Muscle layer of colon (tissue), 2 donors: ENCODE results near the gene HOXA13.

Source experiments
- H3K27ac ChIP-seq: one replicate; pipeline ENCODE4 v1.7.0; 2013; ENCODE audit warnings: low read depth, mild to moderate bottlenecking, low read length, moderate library complexity
- H3K27me3 ChIP-seq, 2 donors: one replicate each; pipeline ENCODE4 v1.7.0; 2013; ENCODE audit warnings: low read length in 2 of 2, mild to moderate bottlenecking in 2 of 2; ENCODE audit not compliant: insufficient read depth in 2 of 2, control insufficient read depth in 1 of 2
- H3K36me3 ChIP-seq: one replicate; pipeline ENCODE4 v1.7.0; 2013; ENCODE audit warnings: mild to moderate bottlenecking, low read length; ENCODE audit not compliant: insufficient read depth
- H3K4me1 ChIP-seq: one replicate; pipeline ENCODE4 v1.7.0; 2013; ENCODE audit warnings: mild to moderate bottlenecking, low read length; ENCODE audit not compliant: insufficient read depth
- H3K4me3 ChIP-seq, 2 donors: one replicate each; pipeline ENCODE4 v1.7.0; 2013; ENCODE audit warnings: low read length in 2 of 2, low read depth in 1 of 2, mild to moderate bottlenecking in 1 of 2, moderate library complexity in 1 of 2
- H3K9ac ChIP-seq: one replicate; pipeline ENCODE4 v1.7.0; 2013; ENCODE audit warnings: low read length
- H3K9me3 ChIP-seq: one replicate; pipeline ENCODE4 v1.7.0; 2013; ENCODE audit warnings: mild to moderate bottlenecking, low read length
- donor health status: abdominal sarcoma.
- donor health status: Adenocarcinoma of cecum.

HOXA13 gene

DNA sequence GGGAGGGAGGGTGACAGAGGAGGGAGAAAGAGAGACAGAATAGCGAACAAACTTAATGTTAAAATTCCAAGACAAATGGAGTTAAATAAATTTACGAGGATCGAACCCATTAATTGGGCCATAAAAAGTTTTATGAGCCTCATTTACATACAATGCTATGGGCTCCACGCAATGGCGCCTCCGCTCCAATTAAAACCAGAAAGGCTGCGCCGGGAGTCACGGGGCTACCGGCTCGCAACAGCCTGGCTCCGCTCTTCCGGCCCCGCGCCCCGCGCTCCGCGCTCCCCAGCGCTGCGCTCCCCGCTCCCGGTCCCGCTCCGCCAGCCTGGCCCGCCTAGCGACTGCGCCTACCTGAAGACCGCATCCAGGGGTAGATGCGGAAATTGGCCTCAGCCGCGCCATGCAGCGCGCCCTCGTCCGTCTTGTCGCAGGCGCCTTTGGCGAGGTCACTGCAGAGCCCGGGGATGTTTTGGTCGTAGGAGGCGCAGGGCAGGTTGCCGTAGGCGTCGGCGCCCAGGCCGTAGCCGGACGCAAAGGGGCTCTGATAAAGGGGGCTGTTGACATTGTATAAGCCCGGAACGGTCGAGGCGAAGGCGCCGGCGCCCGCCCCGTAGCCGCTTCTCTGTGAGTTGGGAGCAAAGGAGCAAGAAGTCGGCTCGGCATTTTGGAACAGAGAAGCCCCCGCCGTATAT is 43.9 kb downstream of the HOXA13 start:
- H3K9ac ChIP-seq: peak overlapping the region; percentile 49
- H3K9me3 ChIP-seq: no peaks in the 10 kb centered on the region
- no peaks in the 10 kb centered on the region for H3K36me3 ChIP-seq
- H3K27ac ChIP-seq: peak overlapping the region; percentile 98
- peaks cover 32% of the 10 kb centered on the region for H3K4me1 ChIP-seq
- peaks cover 0 to 19% of the 10 kb centered on the region in 2 donors for H3K27me3 ChIP-seq
- H3K4me3 ChIP-seq: peak overlapping the region; percentile 82 to 96

DNA sequence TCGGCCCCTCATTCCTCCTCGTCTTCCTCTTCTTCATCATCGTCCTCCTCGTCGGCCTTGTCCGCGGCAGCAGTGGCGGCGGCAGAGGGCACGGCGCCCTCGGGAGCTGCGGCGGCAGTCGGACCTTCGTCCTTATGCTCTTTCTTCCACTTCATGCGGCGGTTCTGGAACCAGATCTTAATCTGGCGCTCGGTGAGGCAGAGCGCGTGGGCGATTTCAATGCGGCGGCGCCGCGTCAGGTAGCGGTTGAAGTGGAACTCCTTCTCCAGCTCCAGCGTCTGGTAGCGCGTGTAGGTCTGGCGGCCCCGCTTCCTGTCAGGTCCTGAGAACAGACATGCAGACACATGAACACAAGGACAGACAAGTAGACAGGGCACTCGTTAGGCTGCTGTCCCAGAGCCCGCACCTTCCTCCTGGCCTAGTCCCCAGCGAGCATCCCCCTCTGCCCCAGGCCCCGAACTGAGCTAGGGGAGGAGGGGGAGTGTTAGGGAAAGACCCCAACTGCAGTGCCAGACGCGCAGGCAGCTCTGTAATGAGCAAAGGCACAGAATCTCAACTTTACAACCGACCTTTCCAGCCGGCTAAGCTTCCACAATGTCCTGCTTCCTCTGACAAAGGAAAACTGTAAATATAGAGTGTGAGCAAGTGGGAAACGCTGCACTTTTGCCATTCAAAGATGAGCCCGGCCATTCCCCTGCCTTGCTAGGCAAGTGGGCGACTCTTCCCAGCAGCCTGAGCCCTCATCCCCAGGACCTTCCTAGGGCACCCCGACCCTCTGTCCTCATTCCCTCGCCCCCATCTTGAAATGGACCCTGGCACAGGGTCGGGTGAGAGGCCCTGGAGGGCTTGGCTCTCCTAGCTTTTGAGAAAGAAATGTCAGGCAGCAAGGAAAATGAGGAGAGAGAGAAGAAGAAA is 44.7 kb downstream of the HOXA13 start:
- H3K9ac ChIP-seq: peak overlapping the region; percentile 49
- no peaks in the 10 kb centered on the region for H3K36me3 ChIP-seq
- peaks cover 33% of the 10 kb centered on the region for H3K4me1 ChIP-seq
- peak overlapping the region; percentile 98 for H3K27ac ChIP-seq
- H3K4me3 ChIP-seq: peak overlapping the region; percentile 82 to 96
- H3K27me3 ChIP-seq: peaks cover 0 to 22% of the 10 kb centered on the region in 2 donors
- H3K9me3 ChIP-seq: no peaks in the 10 kb centered on the region

DNA sequence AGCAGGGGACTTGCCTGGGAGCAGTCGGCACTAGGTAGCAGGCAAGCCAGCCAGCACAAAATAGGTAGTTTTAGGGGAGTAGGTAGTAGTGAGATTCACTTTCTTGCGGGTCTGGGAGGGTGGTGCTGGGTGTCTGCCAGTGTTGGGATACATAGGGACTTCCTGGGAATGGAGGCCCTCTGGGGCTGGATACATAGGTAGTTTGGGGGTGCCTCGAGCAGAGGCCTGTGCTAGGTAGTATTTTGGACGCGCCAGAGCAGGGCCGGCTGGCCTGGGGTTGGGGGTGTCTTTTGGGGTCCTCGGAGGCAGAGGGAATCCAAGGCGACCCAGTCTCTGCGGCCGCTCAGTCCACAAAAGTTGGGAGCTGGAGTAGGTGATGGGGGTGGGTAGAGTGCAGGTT is 45.5 kb downstream of the HOXA13 start:
- Histone ChIP-seq H3K27me3 (peaks cover 0 to 24% of the 10 kb centered on the region in 2 donors), H3K9ac (peak overlapping the region; percentile 13), H3K27ac (no peak overlapping the region), H3K9me3 (no peaks in the 10 kb centered on the region), H3K4me3 (peak overlapping the region in 1 of 2 donors; percentile 96), H3K4me1 (peaks cover 38% of the 10 kb centered on the region), H3K36me3 (no peaks in the 10 kb centered on the region)

DNA sequence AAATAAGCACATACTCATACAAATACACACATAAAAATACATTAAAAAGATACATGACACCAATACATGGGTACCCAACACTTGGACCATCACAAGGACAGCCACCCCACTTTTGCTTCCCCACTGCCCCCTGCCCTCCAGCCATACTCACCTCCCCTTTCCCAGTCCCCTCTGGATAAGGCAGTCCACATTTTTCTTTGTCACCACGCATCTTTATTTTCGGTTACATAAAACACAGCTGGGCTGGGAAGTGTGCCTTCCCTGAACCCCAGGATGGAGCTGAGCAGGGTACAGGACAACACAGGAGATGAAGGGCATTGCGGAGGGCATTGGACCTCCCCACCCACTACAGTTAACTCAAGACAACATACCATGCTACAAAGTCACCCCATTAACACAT is 46.4 kb downstream of the HOXA13 start:
- H3K27me3 ChIP-seq: peaks cover 0 to 24% of the 10 kb centered on the region in 2 donors
- H3K27ac ChIP-seq: peak overlapping the region; percentile 32
- H3K4me1 ChIP-seq: peaks cover 44% of the 10 kb centered on the region

DNA sequence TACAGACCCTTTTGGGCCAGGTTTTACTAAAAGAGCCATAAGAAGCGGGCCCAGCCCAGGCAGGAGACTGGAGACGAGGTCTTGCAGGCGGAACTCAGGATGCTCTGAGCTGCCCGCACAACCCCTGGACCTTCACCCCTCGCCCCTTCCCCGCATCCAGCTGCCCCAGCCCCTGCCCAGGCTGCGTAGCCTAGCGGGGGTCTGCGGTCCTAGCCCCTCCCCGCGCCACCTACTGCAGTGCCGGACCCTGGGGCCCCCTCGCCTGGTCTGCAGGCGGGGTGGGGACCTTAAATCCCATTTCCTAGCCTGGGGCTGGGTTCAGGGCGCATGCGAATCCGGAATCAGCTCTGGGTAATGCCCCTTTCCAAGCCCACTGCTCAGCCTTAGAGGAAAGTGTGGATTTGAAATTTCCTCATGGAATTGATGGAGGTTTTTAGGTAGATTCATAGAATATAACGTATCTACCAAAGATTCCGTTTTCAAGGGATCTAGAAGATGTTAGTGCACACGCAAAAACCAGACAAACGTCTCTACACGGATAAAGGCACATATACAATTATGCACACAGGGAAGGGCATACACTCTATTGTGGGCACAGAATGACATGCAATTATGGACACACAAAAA is 47.0 kb downstream of the HOXA13 start:
- Histone ChIP-seq H3K9me3 (no peaks in the 10 kb centered on the region), H3K4me3 (peak overlapping the region; percentile 85 to 92), H3K36me3 (no peaks in the 10 kb centered on the region), H3K4me1 (peaks cover 44% of the 10 kb centered on the region), H3K27ac (peak overlapping the region; percentile 86), H3K9ac (peak overlapping the region; percentile 80), H3K27me3 (peaks cover 0 to 24% of the 10 kb centered on the region in 2 donors)

More for the DNA sequence above, 46.4 kb downstream of the HOXA13 start:
- Histone ChIP-seq H3K9me3 (no peaks in the 10 kb centered on the region), H3K36me3 (no peaks in the 10 kb centered on the region), H3K4me3 (no peak overlapping the region), H3K9ac (no peak overlapping the region)

DNA sequence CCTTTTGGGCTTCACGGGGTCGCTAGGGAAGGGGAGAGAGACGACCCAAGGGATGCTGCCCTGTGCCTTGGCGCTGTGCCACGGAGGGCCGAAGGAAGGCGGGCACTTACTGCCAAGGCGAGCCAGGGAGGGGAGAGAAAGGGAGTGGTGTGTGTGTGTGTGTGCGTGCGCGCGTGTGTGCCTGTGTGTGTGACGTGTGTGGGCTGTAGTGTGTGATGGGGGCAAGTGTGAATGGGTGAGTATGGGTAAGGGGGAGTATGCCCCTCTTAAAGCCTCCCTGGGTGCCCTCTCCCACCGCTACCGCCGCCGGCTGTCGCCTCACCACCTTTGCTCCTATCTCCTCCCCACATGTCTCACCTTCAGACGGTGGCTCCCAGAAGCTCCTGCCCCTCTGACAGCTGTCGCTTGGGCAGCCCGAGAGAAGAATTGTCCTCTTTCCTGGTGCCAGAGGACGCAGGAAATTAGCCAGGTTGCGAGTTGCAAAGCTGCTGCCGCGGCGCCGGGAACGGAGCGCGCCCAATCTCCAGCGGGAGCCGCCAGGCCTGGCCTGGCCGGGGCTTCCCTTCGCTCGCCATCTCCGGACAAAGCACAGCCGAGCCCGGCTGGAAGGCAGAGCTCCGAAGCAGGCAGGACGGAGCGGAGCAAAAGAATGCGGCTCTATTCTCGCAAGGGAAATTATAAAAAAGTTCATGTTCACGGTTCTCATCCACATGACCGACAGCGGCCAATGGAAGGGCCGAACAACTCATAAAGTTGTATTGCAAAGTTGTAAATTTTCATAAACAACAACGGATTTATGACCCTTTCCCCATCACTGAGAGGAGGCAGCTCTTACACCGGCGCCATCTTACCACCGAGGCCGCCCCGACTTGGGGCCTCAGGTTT is 47.7 kb downstream of the HOXA13 start, which contains the start of gene HOXA3:
Gene HOXA3, minus strand, starts transcription at position 653 of the 885 bp plus-strand sequence. CDS start 41,943 bp downstream, outside the sequence.
- Histone ChIP-seq H3K27me3 (peaks cover 0 to 24% of the 10 kb centered on the region in 2 donors), H3K4me3 (peak within 1 kb of the TSS; percentile 85 to 92), H3K9ac (peak within 1 kb of the TSS; percentile 80), H3K4me1 (peaks cover 45% of the 10 kb centered on the region), H3K36me3 (no peaks in the 10 kb centered on the region), H3K27ac (peak within 1 kb of the TSS; percentile 95), H3K9me3 (no peaks in the 10 kb centered on the region)

DNA sequence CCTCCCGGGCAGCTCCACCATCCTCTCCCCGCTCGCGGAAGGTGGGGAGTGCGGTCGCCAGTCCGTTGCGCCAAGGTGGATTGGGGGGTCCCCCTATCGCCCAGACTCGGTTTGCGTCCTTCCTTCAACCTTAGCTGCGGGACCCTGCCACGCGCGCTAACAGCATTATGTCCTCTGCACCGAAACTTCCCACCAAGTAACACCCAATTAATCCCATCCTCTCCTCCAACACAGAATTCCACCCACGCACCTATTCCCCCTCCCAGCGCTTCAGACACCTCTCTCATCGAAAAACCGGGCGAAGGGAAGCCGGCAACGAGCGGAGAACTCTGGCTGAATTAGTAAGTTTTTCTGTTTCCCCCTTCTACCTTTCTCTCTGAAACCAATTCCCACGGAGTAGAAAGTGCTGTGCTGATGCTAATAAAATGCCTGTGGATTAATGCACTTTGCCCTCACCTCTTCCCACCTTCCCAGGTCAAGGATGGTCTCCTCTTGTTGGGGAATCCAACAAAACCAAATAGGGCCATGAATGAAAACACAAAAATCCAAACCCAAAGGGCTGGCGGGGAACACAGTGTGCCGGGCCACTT is 48.5 kb downstream of the HOXA13 start:
- peak overlapping the region; percentile 80 for H3K9ac ChIP-seq
- no peaks in the 10 kb centered on the region for H3K9me3 ChIP-seq
- peaks cover 48% of the 10 kb centered on the region for H3K4me1 ChIP-seq
- H3K27me3 ChIP-seq: peaks cover 0 to 24% of the 10 kb centered on the region in 2 donors
- H3K4me3 ChIP-seq: peak overlapping the region; percentile 85 to 92
- peak overlapping the region; percentile 95 for H3K27ac ChIP-seq
- H3K36me3 ChIP-seq: no peaks in the 10 kb centered on the region

DNA sequence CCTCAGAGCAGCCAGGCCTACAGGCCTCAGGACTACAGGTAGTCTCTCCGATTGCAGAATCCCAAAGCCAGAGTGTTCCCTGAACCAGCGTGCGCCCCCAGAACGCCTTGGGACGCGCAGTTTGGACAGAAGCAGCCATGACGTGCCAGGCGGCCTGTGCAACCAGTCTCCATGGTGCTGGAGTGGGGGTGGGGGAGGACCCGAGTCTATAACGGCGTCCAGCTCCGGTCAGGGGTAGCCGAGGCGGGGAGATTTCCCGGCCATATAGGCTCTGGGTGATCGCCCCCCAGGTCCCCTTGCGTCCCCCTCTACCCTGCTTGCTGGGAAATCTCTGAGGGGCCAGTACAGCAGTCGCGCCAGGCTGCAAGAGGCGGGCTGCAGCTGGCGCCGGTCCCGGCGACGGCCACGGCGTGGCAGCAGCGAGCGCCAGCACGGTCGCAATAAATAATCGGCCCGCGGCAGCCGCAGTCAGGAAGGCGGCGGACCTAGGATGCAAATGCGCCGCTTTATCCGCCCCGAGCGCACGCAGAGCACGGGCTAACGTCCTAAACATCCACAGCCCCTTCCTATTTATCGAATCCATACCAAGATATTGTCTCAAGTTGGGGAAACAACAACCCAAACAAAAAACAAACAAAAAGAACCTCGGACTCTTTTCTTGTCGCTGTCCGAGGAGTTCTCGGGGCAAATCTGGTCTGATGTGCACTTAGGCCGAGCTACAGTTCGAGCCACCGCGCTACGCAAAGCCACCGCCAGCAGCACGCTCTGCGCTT is 49.1 kb downstream of the HOXA13 start:
- H3K9ac ChIP-seq: peak overlapping the region; percentile 80
- peaks cover 0 to 20% of the 10 kb centered on the region in 2 donors for H3K27me3 ChIP-seq
- H3K27ac ChIP-seq: peak overlapping the region; percentile 95

DNA sequence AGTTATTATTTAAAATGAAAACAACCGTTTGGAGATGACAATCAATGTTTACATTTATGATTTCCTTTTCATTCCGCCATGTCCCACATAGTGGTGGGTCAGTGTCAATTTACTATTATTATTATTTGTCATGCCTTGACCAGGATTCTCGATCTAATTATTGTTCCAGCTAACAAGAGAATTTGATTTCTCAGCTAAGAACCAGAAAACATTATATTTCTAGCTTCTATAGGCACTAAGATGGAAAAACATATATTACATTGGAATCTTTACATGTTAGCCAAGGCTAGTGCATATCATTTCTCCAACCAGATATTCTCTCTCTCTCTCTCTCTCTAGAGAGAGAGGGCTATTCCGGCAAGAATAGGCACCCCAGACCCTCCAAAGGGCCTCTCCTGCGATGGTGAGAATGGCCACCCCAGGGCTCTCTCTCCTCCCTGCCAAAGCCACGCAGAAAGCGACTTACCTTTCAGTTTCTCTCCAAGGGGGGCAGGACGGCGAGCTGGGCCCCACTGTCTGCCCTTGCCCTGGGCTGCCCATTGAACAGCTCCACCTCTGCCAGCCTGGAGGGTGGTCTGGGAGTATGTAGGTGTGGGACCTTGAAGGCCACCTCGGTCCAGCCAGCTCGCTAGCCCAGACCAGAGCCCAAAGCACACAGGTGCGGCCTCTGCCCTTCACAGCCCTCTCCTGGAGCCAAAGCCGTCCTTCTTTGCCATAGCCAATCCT is 49.9 kb downstream of the HOXA13 start:
- Histone ChIP-seq H3K4me1 (peaks cover 44% of the 10 kb centered on the region), H3K27ac (peak overlapping the region; percentile 95), H3K9ac (peak overlapping the region; percentile 79), H3K36me3 (peaks cover 6% of the 10 kb centered on the region), H3K27me3 (peaks cover 0 to 12% of the 10 kb centered on the region in 2 donors), H3K4me3 (peak overlapping the region; percentile 85 to 92), H3K9me3 (no peaks in the 10 kb centered on the region)

More for the DNA sequence above, 49.1 kb downstream of the HOXA13 start:
- Histone ChIP-seq H3K4me1 (peaks cover 50% of the 10 kb centered on the region), H3K4me3 (peak overlapping the region; percentile 85 to 92), H3K9me3 (no peaks in the 10 kb centered on the region), H3K36me3 (no peaks in the 10 kb centered on the region)
